ENCODE measurements around the gene ZNF35.
A peak's percentile ranks its signal among the peaks of the same experiment; 100 is the strongest.
"Not testable (repeated sequence)": the region's sequence is repeated elsewhere in the genome, so short reads cannot be mapped to it uniquely, and the experiment has no call there.

The ZNF35 gene

GRCh38 chr3:44648564-44649229 is at the start of gene ZNF35:
Gene ZNF35 (plus strand): TSS chr3:44648732. CDS start chr3:44651068, 2,336 bp downstream.
- peak in 1 of 2 donors; percentile 42 for DNase-seq (ENCODE audit: low read depth in 2 of 2)

GRCh38 chr3:44601749-44602148 is 46.8 kb upstream of the ZNF35 start:
- DNase-seq (ENCODE audit: low read depth in 2 of 2), result no peak

GRCh38 chr3:44612678-44613077 is 35.9 kb upstream of the ZNF35 start:
- no peak for DNase-seq (ENCODE audit: low read depth in 2 of 2)

- peak; percentile 42 to 57 for DNase-seq (ENCODE audit: low read depth in 2 of 2)
Measured at GRCh38 chr3:44624749-44625480, 23.6 kb upstream of the ZNF35 start, which contains the start of gene ZNF197. Gene ZNF197 (plus strand): TSS chr3:44625036. CDS start chr3:44629155, 4,119 bp downstream.

- DNase-seq (ENCODE audit: low read depth in 2 of 2), result no peak
Measured at GRCh38 chr3:44628716-44629115, 19.8 kb upstream of the ZNF35 start.

GRCh38 chr3:44632193-44632592 is 16.3 kb upstream of the ZNF35 start:
- no peak for DNase-seq (ENCODE audit: low read depth in 2 of 2)

- no peak for DNase-seq (ENCODE audit: low read depth in 2 of 2)
Measured at GRCh38 chr3:44642337-44642736, 6.2 kb upstream of the ZNF35 start.

GRCh38 chr3:44643024-44643423 is 5.5 kb upstream of the ZNF35 start:
- no peak for DNase-seq (ENCODE audit: low read depth in 2 of 2)

GRCh38 chr3:44647771-44648170 is 761 bp upstream of the ZNF35 start:
- no peak for DNase-seq (ENCODE audit: low read depth in 2 of 2)

- no peak for DNase-seq (ENCODE audit: low read depth in 2 of 2)
Measured at GRCh38 chr3:44649709-44650108, 1.2 kb downstream of the ZNF35 start.

GRCh38 chr3:44654039-44654438 is 5.5 kb downstream of the ZNF35 start:
- no peak for DNase-seq (ENCODE audit: low read depth in 2 of 2)

- no peak for DNase-seq (ENCODE audit: low read depth in 2 of 2)
Measured at GRCh38 chr3:44659015-44659414, 10.5 kb downstream of the ZNF35 start.

- DNase-seq (ENCODE audit: low read depth in 2 of 2), result no peak
Measured at GRCh38 chr3:44659434-44659833, 10.9 kb downstream of the ZNF35 start.

- DNase-seq (ENCODE audit: low read depth in 2 of 2), result no peak
Measured at GRCh38 chr3:44661189-44661588, 12.7 kb downstream of the ZNF35 start.

GRCh38 chr3:44665173-44665572 is 16.6 kb downstream of the ZNF35 start:
- DNase-seq (ENCODE audit: low read depth in 2 of 2), result no peak

- no peak for DNase-seq (ENCODE audit: low read depth in 2 of 2)
Measured at GRCh38 chr3:44666346-44666745, 17.8 kb downstream of the ZNF35 start.

- DNase-seq (ENCODE audit: low read depth in 2 of 2), result no peak
Measured at GRCh38 chr3:44669760-44670159, 21.2 kb downstream of the ZNF35 start.

GRCh38 chr3:44673466-44673865 is 24.9 kb downstream of the ZNF35 start:
- DNase-seq (ENCODE audit: low read depth in 2 of 2), result not testable (repeated sequence)

- DNase-seq (ENCODE audit: low read depth in 2 of 2), result no peak
Measured at GRCh38 chr3:44674211-44674610, 25.7 kb downstream of the ZNF35 start.

GRCh38 chr3:44678480-44679116 is 30.1 kb downstream of the ZNF35 start:
- DNase-seq (ENCODE audit: low read depth in 2 of 2), result no peak

GRCh38 chr3:44680921-44681455 is 32.5 kb downstream of the ZNF35 start:
- DNase-seq (ENCODE audit: low read depth in 2 of 2), result no peak

GRCh38 chr3:44682182-44682896 is 33.8 kb downstream of the ZNF35 start:
- DNase-seq (ENCODE audit: low read depth in 2 of 2), result no peak
